Measurements from ENCODE around the gene HSPA12A. TPM values are rescaled to one million over a fixed set of nuclear protein-coding genes. Genes with fewer than 3 reads are reported as not detected.

HSPA12A gene
- total and polyA plus RNA-seq, 7 experiments from 2014 or later, result 0.06 to 0.07 TPM; not detected in 5

- H3K4me3 ChIP-seq (ENCODE audit: low read length), result no peak overlapping the region
- no peaks in the 10 kb centered on the region for H3K36me3 Mint-ChIP-seq
- no peak overlapping the region for H3K27ac ChIP-seq (ENCODE audit: low read depth, low read length)
- no peaks in the 10 kb centered on the region for H3K4me1 ChIP-seq (ENCODE audit: control insufficient read depth in 2 of 2, insufficient read depth in 2 of 2, low read length in 2 of 2)
- no peak overlapping the region for H3K4me3 Mint-ChIP-seq
- peaks cover 0 to 45% (median 7%) of the 10 kb centered on the region in 5 donors for H3K27me3 Mint-ChIP-seq
- H3K36me3 ChIP-seq (ENCODE audit: control insufficient read depth in 2 of 3, insufficient read depth in 3 of 3, low read length in 3 of 3), result no peaks in the 10 kb centered on the region
- ATAC-seq (no peak), DNase-seq (no peak)
- H3K27me3 ChIP-seq (ENCODE audit: control insufficient read depth in 2 of 2, insufficient read depth in 2 of 2, low read length in 2 of 2), result no peaks in the 10 kb centered on the region
- ChIA-PET CTCF (interaction anchor here (0.9 kb wide), 1 partner anchor 10 kb away, joined by 3 read pairs; no protein-coding TSS in a partner anchor), POLR2A (no interaction called here)
- intact Hi-C loops (cut with micrococcal nuclease), result no loop called here
- H3K9me3 Mint-ChIP-seq, result no peaks in the 10 kb centered on the region
- no peak overlapping the region for H3K27ac Mint-ChIP-seq
- H3K9me3 ChIP-seq (ENCODE audit: control insufficient read depth in 2 of 3, low read length in 3 of 3), result no peaks in the 10 kb centered on the region
- no peaks in the 10 kb centered on the region for H3K4me1 Mint-ChIP-seq
Observed at GRCh38 chr10:116779076-116779687, 36.8 kb upstream of the HSPA12A start.

GRCh38 chr10:116777006-116777405, 34.6 kb upstream of the HSPA12A start:
- POLR2A ChIA-PET, result no interaction called here
- H3K4me3 ChIP-seq (ENCODE audit: low read length), result no peak overlapping the region
- Mint-ChIP-seq H3K9me3 (no peaks in the 10 kb centered on the region), H3K4me3 (no peak overlapping the region), H3K36me3 (no peaks in the 10 kb centered on the region), H3K27ac (no peak overlapping the region), H3K27me3 (peaks cover 0 to 45% (median 7%) of the 10 kb centered on the region in 5 donors), H3K4me1 (no peaks in the 10 kb centered on the region)
- no peaks in the 10 kb centered on the region for H3K9me3 ChIP-seq (ENCODE audit: control insufficient read depth in 2 of 3, low read length in 3 of 3)
- H3K27ac ChIP-seq (ENCODE audit: low read depth, low read length), result no peak overlapping the region
- H3K4me1 ChIP-seq (ENCODE audit: control insufficient read depth in 2 of 2, insufficient read depth in 2 of 2, low read length in 2 of 2), result no peaks in the 10 kb centered on the region
- CTCF ChIA-PET, result no interaction called here
- no peaks in the 10 kb centered on the region for H3K27me3 ChIP-seq (ENCODE audit: control insufficient read depth in 2 of 2, insufficient read depth in 2 of 2, low read length in 2 of 2)
- ATAC-seq (no peak), DNase-seq (no peak)
- intact Hi-C loops (cut with micrococcal nuclease), result no loop called here
- H3K36me3 ChIP-seq (ENCODE audit: control insufficient read depth in 2 of 3, insufficient read depth in 3 of 3, low read length in 3 of 3), result no peaks in the 10 kb centered on the region

- no peaks in the 10 kb centered on the region for H3K36me3 Mint-ChIP-seq
- ATAC-seq, result no peak
- intact Hi-C loops (cut with micrococcal nuclease), result no loop called here
- Histone ChIP-seq H3K4me1 (ENCODE audit: control insufficient read depth in 2 of 2, insufficient read depth in 2 of 2, low read length in 2 of 2) (no peaks in the 10 kb centered on the region), H3K9me3 (ENCODE audit: control insufficient read depth in 2 of 3, low read length in 3 of 3) (no peaks in the 10 kb centered on the region), H3K36me3 (ENCODE audit: control insufficient read depth in 2 of 3, insufficient read depth in 3 of 3, low read length in 3 of 3) (no peaks in the 10 kb centered on the region), H3K27me3 (ENCODE audit: control insufficient read depth in 2 of 2, insufficient read depth in 2 of 2, low read length in 2 of 2) (no peaks in the 10 kb centered on the region), H3K4me3 (ENCODE audit: low read length) (no peak overlapping the region), H3K27ac (ENCODE audit: low read depth, low read length) (no peak overlapping the region)
- POLR2A ChIA-PET, result no interaction called here
- no peak overlapping the region for H3K4me3 Mint-ChIP-seq
- H3K9me3 Mint-ChIP-seq, result no peaks in the 10 kb centered on the region
- peaks cover 0 to 2% (median 0%) of the 10 kb centered on the region in 7 donors for H3K4me1 Mint-ChIP-seq
- H3K27ac Mint-ChIP-seq, result no peak overlapping the region
- no peak for DNase-seq
- H3K27me3 Mint-ChIP-seq, result peaks cover 0 to 42% (median 7%) of the 10 kb centered on the region in 5 donors
- CTCF ChIA-PET, result no interaction called here
Observed at GRCh38 chr10:116775488-116776400, 33.4 kb upstream of the HSPA12A start.

- H3K4me3 ChIP-seq (ENCODE audit: low read length), result no peak overlapping the region
- Mint-ChIP-seq H3K4me3 (no peak overlapping the region), H3K27me3 (peaks cover 0 to 49% (median 12%) of the 10 kb centered on the region in 5 donors), H3K36me3 (no peaks in the 10 kb centered on the region), H3K4me1 (peaks cover 0 to 6% (median 0%) of the 10 kb centered on the region in 7 donors), H3K27ac (peak overlapping the region in 1 of 9 donors; percentile 13), H3K9me3 (no peaks in the 10 kb centered on the region)
- H3K9me3 ChIP-seq (ENCODE audit: control insufficient read depth in 2 of 3, low read length in 3 of 3), result no peaks in the 10 kb centered on the region
- POLR2A ChIA-PET, result no interaction called here
- H3K27ac ChIP-seq (ENCODE audit: low read depth, low read length), result no peak overlapping the region
- H3K27me3 ChIP-seq (ENCODE audit: control insufficient read depth in 2 of 2, insufficient read depth in 2 of 2, low read length in 2 of 2), result no peaks in the 10 kb centered on the region
- no peaks in the 10 kb centered on the region for H3K4me1 ChIP-seq (ENCODE audit: control insufficient read depth in 2 of 2, insufficient read depth in 2 of 2, low read length in 2 of 2)
- DNase-seq (no peak), ATAC-seq (no peak)
- CTCF ChIA-PET, result no interaction called here
- intact Hi-C loops (cut with micrococcal nuclease), result no loop called here
- H3K36me3 ChIP-seq (ENCODE audit: control insufficient read depth in 2 of 3, insufficient read depth in 3 of 3, low read length in 3 of 3), result no peaks in the 10 kb centered on the region
Observed at GRCh38 chr10:116774728-116775151, 32.4 kb upstream of the HSPA12A start.

- ATAC-seq (no peak), DNase-seq (no peak)
- no peak overlapping the region for H3K27ac Mint-ChIP-seq
- H3K4me3 Mint-ChIP-seq, result no peak overlapping the region
- Histone ChIP-seq H3K36me3 (ENCODE audit: control insufficient read depth in 2 of 3, insufficient read depth in 3 of 3, low read length in 3 of 3) (no peaks in the 10 kb centered on the region), H3K27me3 (ENCODE audit: control insufficient read depth in 2 of 2, insufficient read depth in 2 of 2, low read length in 2 of 2) (no peaks in the 10 kb centered on the region), H3K4me1 (ENCODE audit: control insufficient read depth in 2 of 2, insufficient read depth in 2 of 2, low read length in 2 of 2) (no peaks in the 10 kb centered on the region), H3K4me3 (ENCODE audit: low read length) (no peak overlapping the region), H3K9me3 (ENCODE audit: control insufficient read depth in 2 of 3, low read length in 3 of 3) (no peaks in the 10 kb centered on the region), H3K27ac (ENCODE audit: low read depth, low read length) (no peak overlapping the region)
- H3K9me3 Mint-ChIP-seq, result no peaks in the 10 kb centered on the region
- H3K27me3 Mint-ChIP-seq, result peaks cover 2 to 49% (median 21%) of the 10 kb centered on the region in 5 donors
- no peaks in the 10 kb centered on the region for H3K36me3 Mint-ChIP-seq
- intact Hi-C loops (cut with micrococcal nuclease), result no loop called here
- CTCF ChIA-PET, result no interaction called here
- H3K4me1 Mint-ChIP-seq, result peaks cover 0 to 8% (median 0%) of the 10 kb centered on the region in 7 donors
- POLR2A ChIA-PET, result no interaction called here
Observed at GRCh38 chr10:116772909-116773705, 30.7 kb upstream of the HSPA12A start.

GRCh38 chr10:116771959-116772585, 29.7 kb upstream of the HSPA12A start:
- CTCF ChIA-PET, result no interaction called here
- no peak overlapping the region for H3K27ac Mint-ChIP-seq
- no peak for DNase-seq
- Histone ChIP-seq H3K27me3 (ENCODE audit: control insufficient read depth in 2 of 2, insufficient read depth in 2 of 2, low read length in 2 of 2) (no peaks in the 10 kb centered on the region), H3K36me3 (ENCODE audit: control insufficient read depth in 2 of 3, insufficient read depth in 3 of 3, low read length in 3 of 3) (no peaks in the 10 kb centered on the region), H3K4me3 (ENCODE audit: low read length) (no peak overlapping the region), H3K4me1 (ENCODE audit: control insufficient read depth in 2 of 2, insufficient read depth in 2 of 2, low read length in 2 of 2) (no peaks in the 10 kb centered on the region), H3K9me3 (ENCODE audit: control insufficient read depth in 2 of 3, low read length in 3 of 3) (no peaks in the 10 kb centered on the region), H3K27ac (ENCODE audit: low read depth, low read length) (no peak overlapping the region)
- no peaks in the 10 kb centered on the region for H3K9me3 Mint-ChIP-seq
- ATAC-seq, result no peak
- H3K4me1 Mint-ChIP-seq, result peaks cover 0 to 8% (median 0%) of the 10 kb centered on the region in 7 donors
- H3K4me3 Mint-ChIP-seq, result no peak overlapping the region
- intact Hi-C loops (cut with micrococcal nuclease), result no loop called here
- H3K27me3 Mint-ChIP-seq, result peaks cover 2 to 51% (median 25%) of the 10 kb centered on the region in 5 donors
- H3K36me3 Mint-ChIP-seq, result no peaks in the 10 kb centered on the region
- POLR2A ChIA-PET, result no interaction called here

All from naive thymus-derived CD4-positive, alpha-beta T cell (primary cell).